DND-41 (cell line): ENCODE measurements around the gene DNAI4.

Experiments used
- EZH2 ChIP-seq: IDR thresholded peaks from 3 replicates; pipeline ENCODE4 v1.6.1; 2012; ENCODE audit warnings: borderline replicate concordance, low read depth, mild to moderate bottlenecking, moderate library complexity, low read length, inconsistent platforms; ENCODE audit not compliant: severe bottlenecking
- TF ChIP-seq, protein P1 (sequence below): IDR thresholded peaks from 2 replicates; pipeline ENCODE4 v1.5.1; 2012; ENCODE audit warnings: borderline replicate concordance, low read length, moderate library complexity, mild to moderate bottlenecking; ENCODE audit not compliant: poor library complexity, severe bottlenecking; ENCODE audit errors: extremely low read depth

DNA sequence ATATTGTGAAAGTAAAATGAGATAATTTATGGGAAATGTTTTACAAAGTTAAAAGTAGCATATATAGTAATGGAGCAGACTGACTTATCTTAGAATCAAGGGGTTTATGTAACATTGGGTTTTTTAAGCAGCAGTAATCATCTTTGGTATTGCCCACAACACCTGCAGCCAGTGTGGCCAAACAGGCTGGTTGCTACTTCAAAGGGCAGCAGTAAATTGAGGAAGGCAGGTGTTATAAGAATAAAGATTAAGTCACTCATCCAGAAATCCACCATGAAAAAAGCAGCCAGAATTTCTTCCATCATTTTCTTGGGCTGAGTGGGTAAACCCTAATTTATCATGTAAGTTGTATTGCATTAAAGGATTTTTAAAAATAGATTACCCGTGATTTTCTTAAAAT lies 155.7 kb downstream of the DNAI4 start:
- TF ChIP-seq, protein P1, sequence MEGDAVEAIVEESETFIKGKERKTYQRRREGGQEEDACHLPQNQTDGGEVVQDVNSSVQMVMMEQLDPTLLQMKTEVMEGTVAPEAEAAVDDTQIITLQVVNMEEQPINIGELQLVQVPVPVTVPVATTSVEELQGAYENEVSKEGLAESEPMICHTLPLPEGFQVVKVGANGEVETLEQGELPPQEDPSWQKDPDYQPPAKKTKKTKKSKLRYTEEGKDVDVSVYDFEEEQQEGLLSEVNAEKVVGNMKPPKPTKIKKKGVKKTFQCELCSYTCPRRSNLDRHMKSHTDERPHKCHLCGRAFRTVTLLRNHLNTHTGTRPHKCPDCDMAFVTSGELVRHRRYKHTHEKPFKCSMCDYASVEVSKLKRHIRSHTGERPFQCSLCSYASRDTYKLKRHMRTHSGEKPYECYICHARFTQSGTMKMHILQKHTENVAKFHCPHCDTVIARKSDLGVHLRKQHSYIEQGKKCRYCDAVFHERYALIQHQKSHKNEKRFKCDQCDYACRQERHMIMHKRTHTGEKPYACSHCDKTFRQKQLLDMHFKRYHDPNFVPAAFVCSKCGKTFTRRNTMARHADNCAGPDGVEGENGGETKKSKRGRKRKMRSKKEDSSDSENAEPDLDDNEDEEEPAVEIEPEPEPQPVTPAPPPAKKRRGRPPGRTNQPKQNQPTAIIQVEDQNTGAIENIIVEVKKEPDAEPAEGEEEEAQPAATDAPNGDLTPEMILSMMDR = no peak
- no peak for TF ChIP-seq EZH2
